GM19455 (cell line): ENCODE measurements around the gene SGF29.
"Not testable (repeated sequence)": the region's sequence is repeated elsewhere in the genome, so short reads cannot be mapped to it uniquely, and the experiment has no call there.

Experiments
- ATAC-seq: cut with Tn5 transposase; IDR thresholded peaks from one replicate; pipeline ENCODE4 v1.9.1; 2021; ENCODE audit not compliant: unreplicated experiment

Gene SGF29

DNA sequence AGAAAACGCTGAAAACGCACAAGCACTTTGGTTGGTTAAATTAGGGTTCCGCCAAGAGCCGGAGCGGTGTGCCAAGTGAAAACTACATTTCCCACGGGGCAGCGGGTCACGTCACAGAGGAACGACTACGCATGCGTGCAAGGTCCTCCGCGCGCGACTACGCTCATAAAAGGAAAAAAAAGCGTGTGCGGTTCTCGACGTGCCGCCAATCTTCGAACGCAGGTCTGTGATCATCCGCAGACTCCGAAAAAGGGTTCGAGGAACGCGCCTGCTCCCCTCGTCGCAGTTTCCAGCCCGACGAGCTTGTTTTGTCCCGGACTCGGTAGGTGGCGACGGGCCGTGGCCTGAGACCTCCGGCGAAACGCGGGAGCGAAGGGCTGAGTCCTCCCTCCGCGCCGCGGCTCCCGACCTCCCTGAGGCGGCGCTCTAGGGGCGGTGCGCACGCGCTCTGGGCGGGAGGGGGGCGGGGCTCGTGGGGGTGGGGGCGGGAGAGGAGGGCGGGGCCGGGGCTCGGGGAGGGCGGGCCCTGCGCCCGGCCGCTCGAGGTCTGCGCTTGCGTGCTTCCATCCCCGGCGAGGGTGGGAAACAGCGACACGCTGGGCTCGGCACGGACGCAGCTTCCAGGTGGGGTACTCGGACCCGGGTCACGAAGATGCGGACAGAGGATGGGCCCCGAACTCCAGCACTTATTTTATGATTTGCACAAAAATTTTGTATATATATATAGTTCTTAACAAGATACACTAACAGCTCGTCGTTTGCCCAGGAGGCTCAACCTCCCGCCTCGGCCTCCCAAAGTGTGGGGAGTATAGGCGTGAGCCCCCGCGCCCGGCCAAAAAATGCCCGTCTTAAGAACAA, at the start of gene SGF29:
Gene SGF29 (plus strand): TSS at position 145 of the 858 bp plus-strand sequence. CDS start 27,150 bp downstream, outside the sequence.
- ATAC-seq = peak; percentile 65

GRCh38 chr16:28504707-28505404, 48.9 kb upstream of the SGF29 start:
- no peak for ATAC-seq

DNA sequence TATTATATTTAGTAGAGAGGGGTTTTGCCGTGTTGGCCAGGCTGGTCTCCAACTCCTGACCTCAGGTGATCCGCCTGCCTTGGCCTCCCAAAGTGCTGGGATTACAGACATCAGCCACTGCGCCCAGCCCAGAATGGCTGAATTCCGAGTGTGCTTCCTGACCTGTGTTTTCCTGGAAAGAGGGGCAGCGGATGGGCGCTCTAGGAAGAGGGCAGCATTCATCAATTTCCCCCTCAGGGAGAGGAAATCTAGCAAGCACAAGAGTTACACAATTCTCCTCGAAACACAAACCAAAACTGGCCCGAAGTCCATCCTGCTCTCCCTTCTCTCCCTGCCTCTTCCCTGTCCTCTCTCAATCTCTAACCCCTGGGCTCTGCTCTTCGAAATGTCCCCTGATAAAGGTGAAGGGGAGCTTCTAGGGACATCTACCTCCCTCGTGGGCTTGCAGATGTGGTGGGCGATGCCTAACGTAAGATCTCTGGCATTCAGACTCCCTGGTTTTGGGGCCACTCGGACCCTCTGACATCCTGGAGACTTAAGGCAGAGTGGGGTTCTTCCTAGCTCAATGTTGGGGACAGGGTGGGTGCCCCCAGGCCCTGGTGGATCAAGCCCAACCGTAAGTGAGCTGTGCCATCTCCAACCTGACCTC, 48.1 kb upstream of the SGF29 start:
- ATAC-seq = no peak

DNA sequence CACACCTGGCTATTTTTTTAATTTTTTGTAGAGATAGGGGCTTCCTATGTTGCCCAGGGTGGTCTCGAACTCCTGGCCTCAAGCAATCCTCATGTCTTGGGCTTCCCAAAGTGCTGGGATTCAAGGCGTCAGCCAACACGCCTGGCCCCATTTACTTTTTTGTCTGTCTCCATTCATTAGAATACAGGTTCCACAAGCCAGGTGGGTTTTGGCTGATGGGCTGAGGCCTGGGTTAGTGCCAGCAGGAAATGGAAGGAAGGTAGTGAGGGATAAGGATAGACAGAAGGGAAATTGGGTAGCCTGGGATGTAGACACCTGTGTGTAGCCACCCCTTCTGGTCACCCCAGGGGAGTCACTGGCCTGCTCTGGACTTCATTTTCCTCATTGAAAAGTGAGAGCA, 42.7 kb upstream of the SGF29 start:
- ATAC-seq = no peak

DNA sequence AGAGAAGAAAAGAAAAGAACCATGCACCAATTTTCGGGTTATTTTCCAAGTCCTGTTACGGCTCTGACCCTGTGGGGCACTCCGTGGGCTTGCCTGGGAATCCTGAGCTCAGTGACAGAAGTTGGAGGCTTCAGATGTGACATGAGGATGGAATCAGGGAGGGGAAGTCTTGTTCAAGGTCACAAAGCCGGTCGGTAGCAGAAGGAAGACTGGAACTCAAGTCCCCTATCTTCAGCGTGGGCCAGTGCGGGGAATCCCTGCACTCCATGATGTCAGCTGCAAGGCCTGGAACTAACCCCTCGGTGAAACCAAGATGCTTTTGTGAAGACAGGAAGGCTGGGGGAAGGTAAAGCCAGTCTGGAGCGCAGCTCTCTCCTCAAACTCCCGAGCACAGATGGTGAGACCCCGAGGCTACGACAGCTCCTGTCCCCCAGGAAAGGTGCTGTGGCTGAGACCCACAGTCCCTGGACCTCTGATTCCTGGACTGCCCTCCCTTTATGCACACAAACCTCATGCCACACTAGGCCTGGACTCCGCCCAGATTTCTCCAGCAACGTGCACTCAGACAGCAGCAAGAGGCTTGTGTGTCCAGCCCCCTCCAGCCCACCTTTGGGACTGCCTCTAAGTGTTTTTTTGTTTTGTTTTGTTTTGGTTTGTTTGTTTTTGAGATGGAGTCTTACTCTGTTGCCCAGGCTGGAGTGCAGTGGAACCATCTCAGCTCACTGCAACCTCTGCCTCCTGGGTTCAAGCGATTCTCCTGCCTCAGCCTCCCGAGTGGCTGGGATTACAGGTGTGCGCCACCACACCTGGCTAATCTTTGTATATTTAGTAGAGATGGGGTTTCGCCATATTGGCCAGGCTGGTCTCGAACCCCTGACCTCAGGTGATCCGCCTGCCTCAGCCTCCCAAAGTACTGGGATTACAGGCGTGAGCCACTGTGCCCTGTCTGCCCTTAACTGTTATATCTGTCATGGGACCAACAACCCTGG, 41.6 kb upstream of the SGF29 start:
- no peak for ATAC-seq

DNA sequence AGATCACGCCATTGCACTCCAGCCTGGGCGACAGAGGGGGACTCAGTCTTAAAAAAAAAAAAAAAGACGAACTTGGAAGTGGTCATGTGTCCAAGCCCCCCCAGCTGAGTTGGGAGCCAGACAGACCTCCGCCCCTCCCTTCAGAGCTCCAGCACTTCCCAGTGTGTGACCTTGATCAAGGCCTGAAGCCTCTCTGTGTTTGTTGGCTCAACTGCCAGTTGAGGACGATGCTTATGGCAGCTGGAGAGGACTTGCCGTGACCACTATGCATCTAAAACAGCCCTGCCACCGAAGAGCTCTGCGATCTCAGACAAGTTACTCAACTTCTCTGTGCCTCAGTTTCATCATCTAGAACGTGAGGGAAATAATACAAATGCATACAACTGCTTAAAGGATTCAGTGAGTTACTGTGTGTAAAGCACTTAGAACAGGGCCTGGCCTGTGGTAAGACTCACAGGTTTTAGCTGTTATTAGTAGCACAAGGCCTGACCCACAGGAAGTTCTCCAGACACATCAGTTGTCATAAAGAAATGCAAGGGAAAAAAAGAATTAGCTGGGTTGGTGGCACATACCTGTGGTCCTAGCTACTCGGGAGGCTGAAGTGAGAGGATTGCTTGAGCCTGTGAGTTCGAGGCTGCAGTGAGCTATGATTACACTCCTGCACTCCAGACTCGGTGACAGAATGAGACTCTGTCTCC, 40.1 kb upstream of the SGF29 start:
- no peak for ATAC-seq

DNA sequence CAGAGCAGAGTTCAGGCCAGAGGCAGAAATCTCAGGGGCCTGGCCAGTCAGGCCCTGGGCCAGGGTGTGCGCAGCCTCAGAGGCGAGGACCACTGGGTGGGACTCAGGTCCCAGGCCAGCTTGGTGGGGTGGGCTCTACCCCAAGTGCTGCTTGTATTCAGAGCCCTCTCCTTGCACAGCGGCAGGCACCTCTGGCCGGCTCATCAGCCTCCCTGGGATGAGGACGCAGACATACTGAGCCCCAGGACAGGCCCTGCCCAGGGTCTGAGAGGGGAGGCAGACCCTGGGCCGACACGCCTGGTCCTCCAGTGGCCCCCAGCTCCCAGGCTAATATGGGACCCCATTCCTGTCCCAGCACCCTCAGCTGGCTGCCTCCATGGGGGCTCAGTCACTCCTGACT, 39.5 kb upstream of the SGF29 start:
- no peak for ATAC-seq

DNA sequence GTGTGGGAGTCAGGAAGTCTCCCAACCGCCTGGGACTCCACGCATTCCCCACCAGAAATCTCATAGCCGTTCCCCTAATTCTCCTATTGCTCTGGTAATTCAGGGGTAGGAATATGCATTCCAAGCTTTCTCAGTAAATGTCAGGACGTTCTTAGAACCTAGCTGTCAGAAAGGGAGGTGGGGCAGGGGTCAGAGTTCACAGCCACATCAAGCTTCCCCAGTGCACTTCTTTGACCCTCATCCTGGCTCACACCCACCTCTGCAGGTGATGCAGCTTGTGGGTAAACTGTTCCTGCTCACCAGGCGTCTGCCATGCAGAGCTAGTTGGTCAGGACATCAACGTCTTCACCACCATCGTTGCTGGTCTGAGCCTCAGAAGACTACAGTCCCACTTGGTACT, 33.0 kb upstream of the SGF29 start:
- no peak for ATAC-seq

- ATAC-seq = no peak
Observed at GRCh38 chr16:28521436-28521835, 32.3 kb upstream of the SGF29 start.

GRCh38 chr16:28522792-28523191, 30.9 kb upstream of the SGF29 start:
- no peak for ATAC-seq

DNA sequence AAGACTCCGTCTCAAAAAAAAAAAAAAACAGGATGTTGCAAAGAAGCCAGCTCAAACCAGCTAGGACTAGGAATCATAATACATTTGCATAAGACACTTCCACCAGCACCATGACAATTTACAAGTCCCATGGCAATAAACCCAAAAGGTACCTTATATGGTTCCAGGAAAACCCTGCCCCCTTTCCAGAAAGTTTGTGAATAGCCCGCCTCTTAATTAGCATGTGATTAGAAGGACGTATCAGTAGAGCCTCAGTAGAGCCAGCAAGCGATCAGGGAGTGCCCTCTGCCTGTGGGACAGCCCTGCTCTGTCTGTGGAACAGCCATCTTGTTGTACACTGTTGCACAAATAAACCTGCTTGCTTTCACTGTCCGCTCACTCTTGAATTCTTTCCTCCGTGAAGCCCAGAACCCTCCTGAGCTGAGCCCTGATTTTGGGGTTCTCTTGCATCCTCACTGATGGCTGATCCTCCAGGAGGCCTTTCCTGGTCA, 29.0 kb upstream of the SGF29 start:
- no peak for ATAC-seq

GRCh38 chr16:28526201-28527099, 27.3 kb upstream of the SGF29 start:
- no peak for ATAC-seq

- ATAC-seq = not testable (repeated sequence)
Observed at GRCh38 chr16:28527100-28527785, 26.5 kb upstream of the SGF29 start.

GRCh38 chr16:28527985-28528384, 25.7 kb upstream of the SGF29 start:
- ATAC-seq = no peak

GRCh38 chr16:28528463-28528867, 25.3 kb upstream of the SGF29 start:
- no peak for ATAC-seq

DNA sequence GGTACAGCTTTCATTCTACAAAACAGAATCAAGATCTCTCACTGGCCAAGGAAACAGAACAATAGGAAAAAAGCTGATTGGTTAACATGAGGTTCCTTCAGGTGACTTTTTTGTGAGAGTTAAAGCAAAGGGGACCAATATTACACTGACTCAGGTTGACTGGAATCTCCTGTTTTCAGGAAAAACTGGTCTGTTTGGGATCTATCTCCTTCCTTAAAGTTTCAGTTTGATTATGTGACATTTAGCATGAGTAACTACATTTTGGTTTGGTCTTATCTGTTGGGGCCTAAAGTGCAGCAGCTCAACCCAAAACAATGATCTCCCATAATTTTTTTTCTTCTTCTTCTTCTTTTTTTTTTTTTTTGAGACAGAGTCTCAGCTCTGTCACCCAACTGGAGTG, 24.6 kb upstream of the SGF29 start:
- no peak for ATAC-seq

GRCh38 chr16:28531777-28532744, 21.7 kb upstream of the SGF29 start:
- no peak for ATAC-seq
